GM12801 (cell line): ENCODE measurements around the gene RBPJ.

Experiments
- CTCF ChIP-seq: IDR thresholded peaks from one replicate; pipeline ENCODE4 v1.5.1; 2011; ENCODE audit warnings: control low read depth; ENCODE audit not compliant: insufficient read length; ENCODE audit errors: extremely low read depth

RBPJ gene

GRCh38 chr4:26429910-26430309 lies 109.1 kb downstream of the RBPJ start:
- no peak for TF ChIP-seq CTCF

- TF ChIP-seq CTCF: no peak
Measured at GRCh38 chr4:26431461-26432180, 110.8 kb downstream of the RBPJ start.

DNA sequence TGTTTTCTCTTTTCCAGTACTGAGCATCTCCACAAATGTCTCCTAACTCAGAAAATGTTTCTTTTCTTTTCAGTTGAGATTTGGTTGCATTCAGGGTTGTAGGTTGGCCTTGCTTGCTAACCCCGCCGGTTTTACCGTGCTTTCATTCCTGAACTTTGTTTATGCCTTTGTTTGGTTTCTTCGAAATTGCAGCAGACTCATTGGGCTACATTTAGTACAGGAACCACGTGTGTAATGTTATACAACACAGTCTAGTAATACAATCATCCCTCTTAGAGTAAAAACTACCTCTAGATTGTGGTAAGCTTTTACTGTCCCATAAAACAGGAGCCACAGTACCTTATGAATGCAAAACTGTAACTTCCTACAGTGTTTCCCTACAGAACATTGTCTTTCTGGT lies 111.6 kb downstream of the RBPJ start:
- no peak for TF ChIP-seq CTCF

- no peak for TF ChIP-seq CTCF
Measured at GRCh38 chr4:26433556-26433955, 112.7 kb downstream of the RBPJ start.

- no peak for TF ChIP-seq CTCF
Measured at GRCh38 chr4:26434030-26434639, 113.3 kb downstream of the RBPJ start.

DNA sequence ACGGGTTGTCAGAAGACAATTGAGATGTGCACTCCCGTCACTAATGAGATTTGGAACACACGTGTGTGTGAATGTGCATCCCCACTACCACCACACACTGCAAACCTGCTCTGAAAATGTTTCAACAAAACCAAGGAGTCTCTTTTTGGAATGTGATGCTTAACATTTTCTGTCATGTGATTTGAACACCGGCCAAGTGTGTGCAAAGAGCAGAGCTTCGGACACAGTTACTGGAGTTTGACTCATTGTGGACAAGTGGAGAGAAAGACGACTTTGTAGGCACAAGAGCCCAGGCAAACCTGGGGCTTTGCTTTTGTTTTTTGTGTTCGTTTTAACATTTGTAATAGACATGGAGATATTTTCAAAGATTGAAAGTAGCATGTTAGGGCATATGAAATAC lies 120.3 kb downstream of the RBPJ start:
- TF ChIP-seq CTCF: no peak

GRCh38 chr4:26441771-26442170 lies 121.0 kb downstream of the RBPJ start:
- no peak for TF ChIP-seq CTCF
